HG02840 (cell line): Measurements from ENCODE around the gene SHISAL1.
"Not testable (repeated sequence)": the region's sequence is repeated elsewhere in the genome, so short reads cannot be mapped to it uniquely, and the experiment has no call there.

Source experiments
- ATAC-seq: cut with Tn5 transposase; IDR thresholded peaks from one replicate; pipeline ENCODE4 v1.9.1; 2021; ENCODE audit warnings: mild to moderate bottlenecking, moderate library complexity, moderate number of reproducible peaks; ENCODE audit not compliant: unreplicated experiment, low FRiP score

Gene SHISAL1

DNA sequence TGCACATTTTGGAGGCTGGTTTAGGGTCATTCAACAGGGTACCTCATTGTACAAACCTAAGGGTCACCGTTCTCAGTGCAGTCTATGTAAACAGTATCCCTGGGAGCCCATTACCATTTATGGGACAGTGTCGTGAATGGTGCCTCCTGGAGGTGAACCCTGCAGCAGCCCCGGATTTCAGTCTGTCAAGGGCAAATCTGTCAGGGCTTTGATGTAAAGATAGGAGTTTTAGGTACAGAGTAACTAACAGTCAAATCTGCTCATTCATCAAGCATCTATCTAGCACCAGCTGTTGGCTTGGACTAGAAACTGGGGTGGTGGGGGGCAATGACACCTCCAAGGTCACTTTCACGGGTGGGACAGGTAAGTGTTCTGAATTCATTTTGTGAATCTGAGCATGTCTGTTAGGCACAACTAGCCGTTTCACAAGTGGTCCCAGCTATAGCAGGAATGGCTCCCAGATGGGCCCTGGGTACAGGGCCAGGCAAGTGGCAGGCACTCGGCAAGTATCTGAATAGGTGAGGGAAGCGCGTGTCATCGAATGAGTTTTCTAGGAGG lies 68.4 kb downstream of the SHISAL1 start:
- no peak for ATAC-seq

DNA sequence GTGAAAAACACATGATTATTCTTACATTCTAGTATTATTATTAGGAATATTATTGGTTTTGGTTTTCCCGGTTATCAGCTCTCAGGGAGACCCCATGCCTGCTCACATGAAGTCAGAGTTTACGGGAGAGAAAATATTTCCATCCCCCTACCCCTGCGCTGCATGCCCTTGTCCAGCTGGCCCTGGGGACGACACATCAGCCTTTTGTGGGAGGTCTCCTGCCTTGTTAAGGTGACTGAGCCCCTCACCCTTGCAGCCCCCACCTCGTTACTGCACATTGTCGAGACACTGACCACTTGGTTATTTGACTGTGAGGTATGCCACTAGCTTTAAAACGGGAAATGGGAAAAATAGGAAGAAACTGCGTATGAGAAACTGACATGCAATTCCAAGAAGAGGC lies 69.0 kb downstream of the SHISAL1 start:
- no peak for ATAC-seq

DNA sequence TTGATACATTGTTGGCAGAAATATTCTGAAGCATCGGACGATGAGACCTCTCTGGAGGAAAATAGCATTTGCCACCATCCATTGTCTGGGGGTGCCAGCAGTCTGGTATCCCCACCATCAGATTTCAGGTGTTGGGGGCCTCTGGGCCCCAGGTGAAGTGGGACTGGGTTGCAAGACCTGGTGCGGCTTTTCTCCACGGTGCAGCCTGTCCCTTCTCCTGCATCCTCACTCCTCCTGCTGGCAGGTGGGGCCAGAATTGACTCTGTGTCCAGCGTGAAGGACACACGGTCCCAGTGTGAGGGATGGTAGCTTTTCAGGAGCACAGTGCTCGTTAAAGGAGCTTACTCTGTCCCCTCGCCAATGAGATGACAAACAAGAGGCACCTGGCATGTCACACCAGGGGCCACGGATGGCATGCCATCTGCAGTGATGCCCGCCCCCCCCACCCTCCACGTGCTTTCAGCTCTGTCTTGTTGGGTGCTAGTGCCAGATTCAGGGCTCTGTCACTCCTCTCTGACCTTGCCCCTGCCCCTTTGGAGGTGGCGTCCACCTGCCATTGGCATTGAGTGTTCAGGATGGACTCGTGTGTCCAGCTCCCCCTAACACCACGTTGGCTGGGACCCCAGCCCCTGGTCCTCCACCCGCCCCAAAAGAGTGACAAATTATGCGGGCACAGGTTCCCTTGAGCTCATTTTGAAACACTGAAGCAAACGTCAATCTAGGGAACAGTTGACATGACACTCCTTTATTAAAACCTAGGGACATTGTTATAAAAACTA lies 69.6 kb downstream of the SHISAL1 start:
- no peak for ATAC-seq

DNA sequence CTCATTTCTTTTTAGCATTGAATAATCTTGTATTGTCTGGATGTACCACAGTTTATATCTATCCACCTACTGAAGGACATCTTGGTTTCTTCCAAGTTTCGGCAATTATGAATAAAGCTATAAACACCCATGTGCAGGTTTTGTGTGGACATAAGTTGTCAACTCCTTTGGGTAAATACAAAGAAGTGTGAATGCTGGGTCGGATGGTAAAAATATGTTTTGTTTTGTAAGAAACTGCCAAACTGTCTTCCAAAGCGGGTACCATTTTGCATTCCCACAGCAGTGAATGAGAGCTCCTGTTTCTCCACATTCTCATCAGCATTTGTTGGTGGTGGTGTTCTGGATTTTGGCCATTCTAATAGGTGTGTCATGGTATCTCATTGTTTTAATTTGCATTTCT lies 71.6 kb downstream of the SHISAL1 start:
- ATAC-seq: not testable (repeated sequence)

DNA sequence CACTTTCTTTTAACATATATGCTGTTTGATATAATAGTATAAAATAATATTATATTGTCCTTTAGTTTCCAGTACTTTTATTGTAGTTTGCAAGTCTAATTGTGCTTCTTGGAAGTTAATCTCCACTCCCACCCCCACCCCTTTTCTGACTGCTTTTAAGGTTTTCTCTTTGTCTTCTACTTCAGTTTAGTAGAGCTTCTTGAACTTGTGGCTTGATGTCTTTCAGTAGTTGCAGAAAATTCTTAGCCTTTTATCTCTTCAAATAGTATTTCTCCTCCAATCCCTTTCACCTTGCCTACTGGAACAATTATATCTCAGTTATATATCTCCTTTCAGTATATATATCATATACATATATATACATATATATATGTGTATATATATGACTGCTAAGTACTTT lies 75.5 kb downstream of the SHISAL1 start:
- ATAC-seq: no peak

DNA sequence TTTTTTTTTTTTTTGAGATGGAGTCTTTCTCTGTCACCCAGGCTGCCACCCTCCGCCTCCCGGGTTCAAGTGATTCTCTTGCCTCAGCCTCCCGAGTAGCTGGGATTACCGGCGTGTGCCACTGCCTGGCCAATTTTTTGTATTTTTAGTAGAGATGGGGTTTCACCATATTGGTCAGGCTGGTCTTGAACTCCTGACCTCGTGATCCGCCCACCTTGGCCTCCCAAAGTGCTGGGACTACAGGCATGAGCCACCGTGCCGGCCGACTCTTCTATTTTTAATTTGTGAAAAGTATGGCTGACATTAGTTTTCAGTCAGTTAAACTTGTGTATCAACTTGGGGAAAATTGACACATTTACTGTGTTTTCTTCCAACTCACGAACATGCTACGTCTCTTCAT lies 78.4 kb downstream of the SHISAL1 start:
- not testable (repeated sequence) for ATAC-seq

DNA sequence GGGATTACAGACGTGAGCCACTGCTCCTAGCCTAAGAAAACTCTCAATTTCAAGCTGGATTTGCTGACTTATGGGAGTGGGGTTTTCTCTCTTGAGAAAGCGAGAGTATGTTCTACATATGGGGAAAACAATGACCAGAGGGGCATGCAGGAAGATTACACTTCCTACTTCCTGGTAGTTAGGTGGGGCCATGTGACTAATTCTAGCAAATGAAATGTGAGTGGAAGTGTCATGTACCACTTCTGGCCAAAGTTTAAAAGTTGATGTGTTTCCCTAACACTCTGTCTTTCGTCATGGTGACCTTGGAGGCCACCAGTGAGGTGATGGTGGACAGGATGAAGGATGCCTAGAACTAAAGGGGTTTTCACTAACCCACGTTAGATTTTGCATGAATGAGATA lies 81.5 kb downstream of the SHISAL1 start:
- ATAC-seq: no peak

DNA sequence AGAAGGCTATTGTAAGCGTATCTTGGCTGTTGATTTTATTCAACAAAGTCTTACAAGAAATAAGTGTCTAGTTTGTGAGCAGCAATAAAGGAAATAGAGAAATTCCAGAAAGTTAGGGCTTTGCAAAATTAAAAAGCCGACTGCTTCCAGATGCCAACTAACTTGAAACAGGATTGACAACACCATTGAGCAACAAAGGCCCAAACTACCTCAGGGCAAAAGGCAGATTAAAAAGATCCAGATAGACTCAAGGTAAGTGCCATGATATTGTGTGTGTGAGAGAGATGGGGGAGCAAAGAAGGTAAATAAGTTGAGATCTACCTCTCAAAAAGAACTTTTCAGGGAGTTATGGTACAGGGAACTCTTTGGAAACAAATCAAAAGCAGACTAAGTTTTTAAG lies 82.9 kb downstream of the SHISAL1 start:
- ATAC-seq: no peak

DNA sequence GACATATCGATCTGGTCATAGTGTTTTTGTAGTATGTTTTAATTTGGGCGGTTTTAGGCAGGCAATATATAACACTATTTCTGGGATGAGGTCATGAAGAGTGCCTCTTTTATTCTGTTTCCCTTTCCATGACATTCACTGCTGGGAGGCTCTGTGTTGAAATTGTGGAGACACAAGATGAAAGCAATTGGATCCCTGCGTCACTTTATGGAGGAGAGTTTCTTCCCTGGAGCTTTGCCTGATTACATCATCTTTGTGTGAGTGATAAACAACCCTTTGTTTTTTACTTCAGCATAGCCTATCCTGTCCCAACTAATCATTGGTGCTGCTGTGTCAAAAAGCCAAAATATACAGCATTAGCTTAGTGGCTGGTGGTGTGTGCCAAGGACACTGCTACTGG lies 83.4 kb downstream of the SHISAL1 start:
- ATAC-seq: no peak

DNA sequence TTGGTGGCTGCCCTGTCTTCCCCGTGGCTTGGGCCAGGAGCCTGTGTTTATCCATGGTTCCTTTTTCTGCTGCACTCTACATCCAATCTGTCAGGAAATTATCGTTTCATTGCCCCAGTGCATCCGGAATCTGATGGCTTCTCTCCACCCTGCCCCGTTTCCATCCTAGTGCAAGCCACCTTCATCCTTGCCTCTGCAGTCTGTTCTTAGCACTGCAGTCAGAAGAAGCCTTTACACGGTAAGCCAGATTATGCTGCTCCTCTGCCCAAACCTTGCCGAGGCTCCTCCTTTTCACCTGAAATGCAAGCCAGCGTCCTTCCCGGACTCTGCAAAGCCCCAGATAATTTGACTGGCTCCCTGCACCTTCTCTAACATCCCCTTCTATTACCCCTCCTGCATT lies 86.9 kb downstream of the SHISAL1 start:
- ATAC-seq: no peak

DNA sequence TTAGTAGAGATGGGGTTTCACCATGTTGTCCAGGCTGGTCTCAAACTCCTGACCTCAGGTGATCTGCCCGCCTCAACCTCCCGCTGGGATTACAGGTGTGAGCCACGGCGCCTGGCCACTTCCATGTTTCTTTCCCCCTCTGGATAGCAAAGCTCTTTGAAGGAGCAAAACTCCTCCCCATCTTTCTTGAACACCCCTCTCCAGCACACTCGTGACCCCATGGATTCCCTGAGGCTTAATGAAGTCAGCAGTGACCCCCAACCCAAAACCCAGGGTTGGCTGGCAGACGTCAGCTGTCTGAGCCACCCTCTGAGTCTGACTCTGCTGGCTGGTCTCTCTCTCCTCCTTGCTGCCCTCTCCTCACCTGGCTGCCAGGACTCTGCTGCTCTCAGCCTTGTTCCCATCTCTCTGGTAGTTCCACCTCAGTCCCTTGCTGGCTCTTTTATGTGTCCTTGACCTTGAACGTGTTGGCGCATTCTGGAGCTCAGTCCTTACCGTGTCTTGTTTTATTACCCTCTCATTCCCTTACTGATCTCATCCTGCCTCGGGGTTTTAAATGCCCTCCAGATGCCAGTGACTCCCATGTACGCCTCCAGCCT lies 87.6 kb downstream of the SHISAL1 start:
- no peak for ATAC-seq

DNA sequence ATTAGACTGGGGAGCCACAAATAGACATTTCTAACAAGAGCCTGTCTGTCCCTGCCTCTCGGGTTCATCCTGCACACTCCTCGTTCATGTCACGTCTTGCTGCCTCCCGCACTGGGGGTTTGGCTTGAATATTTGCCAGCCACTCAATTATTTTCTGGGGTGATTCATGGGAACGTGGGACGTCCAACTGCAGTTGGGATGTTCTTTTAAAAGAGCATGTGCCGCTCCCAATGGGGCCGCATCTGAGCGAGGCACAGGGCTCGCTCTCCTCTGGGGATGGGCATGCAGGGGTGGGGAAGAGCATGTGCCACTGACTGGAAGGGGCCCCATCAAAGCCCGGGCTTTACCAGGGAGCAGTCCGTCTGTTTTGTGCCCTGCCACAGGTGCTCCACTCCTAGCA lies 88.6 kb downstream of the SHISAL1 start:
- no peak for ATAC-seq

DNA sequence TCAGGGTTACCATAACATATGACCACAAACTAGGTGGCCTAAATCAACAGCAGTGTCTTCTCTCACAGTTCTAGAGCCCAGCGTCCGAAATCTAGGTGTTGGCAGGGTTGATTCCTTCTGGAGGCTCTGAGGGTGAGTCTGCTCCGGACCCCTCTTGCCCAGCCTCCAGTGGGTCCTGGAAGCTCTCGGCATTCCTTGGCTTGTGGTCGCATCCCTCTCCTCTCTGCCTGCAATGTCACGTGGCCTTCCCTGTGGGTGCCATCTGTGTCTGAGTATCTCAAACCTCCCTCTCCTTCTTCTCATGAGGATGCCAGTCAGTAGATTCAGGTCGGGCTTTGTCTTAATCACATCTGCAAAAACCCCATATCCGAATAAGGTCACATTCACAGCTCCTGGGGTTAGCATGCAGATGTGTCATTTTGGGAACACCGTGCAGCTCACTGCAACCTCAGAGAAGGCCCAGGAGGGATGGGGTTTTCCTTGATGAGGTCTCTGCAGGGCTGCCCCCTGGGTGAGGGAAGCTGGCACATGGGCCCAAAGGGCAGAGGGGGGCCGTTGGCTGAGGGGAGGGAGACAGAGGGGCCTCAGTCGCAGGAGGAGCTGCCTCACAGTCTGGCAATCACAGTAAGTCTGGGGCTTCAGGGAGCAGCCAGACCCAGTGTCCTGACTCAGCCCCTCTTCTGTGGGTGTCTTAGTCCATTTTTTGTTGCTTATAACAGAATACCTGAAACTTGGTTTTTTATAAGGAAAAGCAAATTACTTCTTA lies 90.9 kb downstream of the SHISAL1 start:
- ATAC-seq: no peak

DNA sequence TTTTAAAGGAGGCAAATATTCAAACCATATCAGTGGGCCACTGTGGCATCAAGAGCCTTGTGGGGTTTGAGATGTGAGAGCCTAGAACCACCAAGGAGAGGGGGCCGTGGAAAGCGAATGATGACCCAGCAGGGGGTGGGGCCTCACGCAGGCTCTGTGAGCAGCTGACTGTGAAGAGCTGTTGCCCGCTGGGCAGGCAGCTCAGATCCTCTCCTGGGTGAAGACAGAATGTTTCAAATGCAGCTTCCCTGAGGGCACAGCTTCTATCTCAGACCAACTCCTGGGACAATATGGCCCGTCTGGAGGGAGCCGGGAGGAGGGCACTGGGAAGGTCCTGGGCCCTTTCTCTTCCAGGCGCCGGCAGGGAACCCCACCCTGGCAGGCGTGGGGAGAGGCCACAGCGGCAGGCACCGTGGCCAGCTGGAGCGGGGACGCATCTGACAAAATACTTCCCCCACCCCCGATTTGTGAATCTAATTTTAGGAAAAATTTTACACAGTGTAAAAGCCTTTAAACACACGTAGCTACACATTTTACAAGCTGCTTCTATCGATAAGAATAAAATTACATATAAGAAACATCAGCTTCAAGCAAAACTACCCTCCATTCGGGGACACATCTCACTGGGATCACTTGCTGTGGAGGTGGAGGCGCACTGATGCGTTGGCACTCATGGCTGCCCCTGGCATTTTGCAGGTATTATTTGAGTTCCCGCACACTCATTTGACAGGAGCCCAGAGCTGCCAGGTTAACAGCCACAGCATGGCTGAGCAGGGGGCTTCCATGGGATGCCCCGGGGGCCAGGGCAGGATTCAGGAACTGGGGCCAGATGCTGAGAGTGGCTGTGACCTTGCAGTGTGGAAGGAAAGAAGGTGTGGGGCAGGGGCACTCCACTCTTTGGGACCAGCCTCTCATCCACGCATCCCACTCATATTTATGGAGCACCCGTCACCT lies 91.7 kb downstream of the SHISAL1 start:
- no peak for ATAC-seq

DNA sequence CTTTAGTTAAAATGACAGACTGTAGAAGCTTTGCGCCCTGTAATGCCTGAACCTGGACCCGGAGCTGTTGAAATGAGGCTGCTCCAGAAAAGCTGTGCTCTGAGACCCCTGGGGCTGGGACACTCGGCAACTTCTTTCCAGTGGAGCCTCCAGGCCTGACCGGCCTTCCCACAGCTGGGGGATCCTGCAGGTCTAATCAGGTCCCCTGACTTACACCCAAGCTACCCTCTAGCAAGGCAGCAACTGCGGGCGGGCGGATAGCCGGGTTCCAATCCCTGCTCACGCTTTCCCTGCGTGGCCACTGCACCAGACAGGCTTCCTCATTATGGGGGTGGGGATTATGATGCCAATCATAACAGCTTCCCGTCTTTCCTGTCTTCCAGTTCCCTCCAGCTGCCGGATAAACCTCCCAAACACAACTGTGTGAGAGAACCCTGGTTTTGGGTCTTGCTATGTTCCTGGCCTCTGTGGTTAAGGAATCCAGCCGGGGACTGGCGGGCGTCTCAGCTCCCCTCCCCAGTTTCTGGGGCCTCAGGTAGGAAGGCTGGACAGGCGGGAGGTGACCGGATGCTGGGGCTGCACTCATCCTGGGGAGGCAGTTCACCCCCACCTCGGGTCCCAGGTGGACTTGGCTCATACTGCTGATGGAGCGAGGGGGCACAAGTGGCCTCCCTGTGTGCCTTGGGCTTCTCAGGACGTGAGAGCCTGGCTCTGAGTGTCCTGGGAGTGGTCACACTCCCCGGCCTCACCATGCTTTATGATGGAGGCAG lies 93.5 kb downstream of the SHISAL1 start:
- ATAC-seq: no peak

DNA sequence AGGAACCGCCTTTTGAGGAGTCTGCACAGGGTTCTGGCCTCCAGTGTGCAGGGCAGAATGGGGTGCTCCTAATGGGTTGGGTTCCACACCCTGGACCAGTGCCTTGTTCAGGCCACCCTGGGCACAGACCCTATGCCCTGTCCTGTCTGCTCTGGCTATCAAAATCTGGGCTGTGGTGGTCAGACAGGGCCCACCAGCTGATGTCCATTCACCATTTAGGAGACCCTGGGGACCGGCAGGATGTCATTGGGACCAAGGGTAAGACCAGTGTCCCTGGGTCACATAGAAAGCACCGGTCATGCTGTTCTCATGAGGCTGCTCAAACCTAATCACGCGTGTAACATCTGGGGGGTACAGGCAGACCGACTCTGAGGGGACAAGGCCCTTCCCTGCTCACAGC lies 94.7 kb downstream of the SHISAL1 start:
- no peak for ATAC-seq

DNA sequence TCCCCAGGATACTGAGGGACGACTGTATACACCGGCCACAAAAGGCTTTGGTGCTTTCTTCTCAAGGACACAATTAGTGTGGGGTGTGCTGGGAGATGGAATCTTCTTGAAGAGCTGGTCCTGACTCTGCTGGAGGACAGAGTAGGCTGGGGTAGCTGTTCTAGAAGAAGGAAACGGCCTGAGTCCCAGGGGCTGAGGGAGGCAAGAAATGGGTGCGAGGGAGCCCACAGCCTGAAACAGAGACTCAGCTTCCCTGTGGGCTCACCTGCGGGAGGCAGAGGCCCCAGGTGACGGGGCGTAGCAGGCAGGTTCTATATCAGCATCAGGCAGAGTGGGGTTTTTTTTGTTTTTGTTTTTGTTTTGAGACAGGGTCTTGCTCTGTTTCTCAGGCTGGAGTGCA lies 95.4 kb downstream of the SHISAL1 start:
- ATAC-seq: no peak

DNA sequence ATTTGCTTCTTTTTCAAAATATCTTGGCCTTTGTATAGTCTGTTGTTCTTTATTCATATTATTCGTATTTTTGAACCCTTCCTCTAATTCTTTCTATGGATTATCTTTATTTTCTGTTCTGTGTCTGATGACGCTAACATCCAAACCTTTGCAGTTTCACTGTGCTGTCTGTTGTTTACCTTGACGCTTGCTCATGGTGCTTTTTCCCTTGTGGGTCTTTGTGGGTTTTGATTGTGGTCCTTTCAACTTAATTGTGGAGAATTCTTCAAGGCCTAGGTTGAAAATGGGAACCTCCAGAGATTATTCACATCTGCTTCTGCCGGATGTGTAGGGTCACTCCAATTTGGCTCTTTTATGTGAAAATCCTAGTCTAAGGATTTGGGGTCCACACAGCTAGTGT lies 97.5 kb downstream of the SHISAL1 start:
- ATAC-seq: no peak

DNA sequence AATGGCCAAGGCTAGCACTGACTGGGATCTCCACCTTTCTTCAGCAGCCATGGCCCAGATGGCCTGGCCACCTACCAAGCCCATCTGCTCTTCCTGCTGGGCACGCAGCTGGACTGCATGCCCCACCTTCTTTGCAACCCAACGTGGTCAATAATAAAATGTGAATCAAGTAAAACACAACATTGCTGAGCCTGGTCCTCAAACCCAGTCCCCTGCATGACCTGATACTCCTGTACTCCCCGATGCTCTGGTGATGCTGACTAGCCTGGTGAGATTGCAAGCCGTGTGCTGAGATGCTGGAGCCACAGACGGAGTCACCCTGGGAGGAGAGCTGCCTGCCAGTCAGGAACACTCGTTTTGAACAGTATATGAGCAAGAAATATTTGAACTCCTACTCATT lies 98.0 kb downstream of the SHISAL1 start:
- ATAC-seq: no peak

DNA sequence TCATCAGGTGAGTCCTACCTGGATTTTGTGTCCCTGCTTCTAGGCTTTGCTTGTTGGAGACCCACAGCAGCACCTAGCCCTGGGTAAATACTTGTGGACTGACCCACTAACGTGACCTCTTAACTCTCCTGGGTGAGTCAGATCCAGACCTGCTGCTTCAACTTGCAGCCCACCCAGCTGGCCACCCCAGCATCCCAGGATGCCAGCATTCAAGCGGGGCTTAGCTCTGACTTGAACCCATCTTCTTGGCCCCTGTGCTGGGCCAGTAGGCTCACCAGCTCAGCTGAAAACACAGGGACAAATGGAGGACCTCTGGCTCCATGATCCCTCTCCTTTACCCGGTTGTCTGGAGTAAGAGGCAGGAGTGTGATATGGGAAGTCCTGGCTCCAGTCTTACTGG lies 98.6 kb downstream of the SHISAL1 start:
- ATAC-seq: no peak
